Endothelial cell of umbilical vein (primary cell): ENCODE measurements around the gene TIMM50.

Experiments used
- CTCF ChIP-seq, 2 donors: IDR thresholded peaks; 1 replicate in 1 of 2; 2 replicates in 1 of 2; pipeline ENCODE4 v1.5.1; 2011; ENCODE audit warnings: low read length in 2 of 2, mild to moderate bottlenecking in 2 of 2, moderate library complexity in 2 of 2, control low read depth in 1 of 2, inconsistent platforms in 1 of 2, low read depth in 1 of 2; ENCODE audit not compliant: insufficient read depth in 1 of 2; ENCODE audit errors: extremely low read depth in 1 of 2
- EZH2 ChIP-seq: IDR thresholded peaks from 2 replicates; pipeline ENCODE4 v1.6.1; 2012; ENCODE audit warnings: borderline replicate concordance, low read depth, mild to moderate bottlenecking, moderate library complexity, low read length, inconsistent platforms; ENCODE audit not compliant: severe bottlenecking
- FOS ChIP-seq: IDR thresholded peaks from 2 replicates; pipeline ENCODE4 v1.6.1; 2011; ENCODE audit warnings: mild to moderate bottlenecking, low read length, moderate library complexity, borderline replicate concordance; ENCODE audit not compliant: insufficient read depth
- GATA2 ChIP-seq: IDR thresholded peaks from 2 replicates; pipeline ENCODE4 v1.7.0; 2011; ENCODE audit warnings: low read depth, mild to moderate bottlenecking, moderate library complexity, mixed read lengths, low read length; ENCODE audit not compliant: insufficient read length, insufficient read depth
- JUN ChIP-seq: IDR thresholded peaks from 2 replicates; pipeline ENCODE4 v1.6.1; 2011; ENCODE audit warnings: borderline replicate concordance, low read depth; ENCODE audit not compliant: insufficient read length, insufficient read depth
- MAX ChIP-seq: IDR thresholded peaks from 2 replicates; pipeline ENCODE4 v1.6.1; 2011; ENCODE audit not compliant: insufficient read depth, insufficient read length
- MYC ChIP-seq: IDR thresholded peaks from one replicate; pipeline ENCODE4 v1.6.1; 2011; ENCODE audit warnings: mild to moderate bottlenecking, low read depth, low read length
- POLR2A ChIP-seq: IDR thresholded peaks from 2 replicates; pipeline ENCODE4 v1.6.1; 2012; ENCODE audit warnings: low read depth, mild to moderate bottlenecking, control low read depth, low read length
- POLR2AphosphoS5 ChIP-seq: IDR thresholded peaks from 2 replicates; pipeline ENCODE4 v1.6.1; 2012; ENCODE audit warnings: low read depth, mild to moderate bottlenecking, control low read depth, low read length, moderate library complexity; ENCODE audit not compliant: insufficient read depth

GRCh38 chr19:39506598-39506943 is 25.9 kb downstream of the TIMM50 start:
- TF ChIP-seq EZH2 (no peak), CTCF (IDR thresholded peaks at IDR 0.05; ENCODE audit: extremely low read depth in 1 of 2, insufficient read depth in 1 of 2, low read depth in 1 of 2, low read length in 2 of 2) (no peak), JUN (no peak), MAX (no peak), MYC (no peak), POLR2AphosphoS5 (no peak), POLR2A (no peak), GATA2 (no peak), FOS (no peak)
